T-helper 22 cell (primary cell): Measurements from ENCODE around the gene MMP23B.
"Not testable (repeated sequence)": the region's sequence is repeated elsewhere in the genome, so short reads cannot be mapped to it uniquely, and the experiment has no call there.

Experiments
- DNase-seq: peaks from one replicate; pipeline ENCODE4 v3.0.0-alpha.2; 2020; ENCODE audit warnings: low read depth

Gene MMP23B

GRCh38 chr1:1666526-1666925 lies 34.6 kb downstream of the MMP23B start:
- no peak for DNase-seq

- no peak for DNase-seq
Measured at GRCh38 chr1:1669468-1670440, 37.8 kb downstream of the MMP23B start.

GRCh38 chr1:1670866-1671265 lies 38.9 kb downstream of the MMP23B start:
- no peak for DNase-seq

GRCh38 chr1:1671365-1672119 lies 39.6 kb downstream of the MMP23B start:
- DNase-seq: no peak

- no peak for DNase-seq
Measured at GRCh38 chr1:1672181-1672965, 40.4 kb downstream of the MMP23B start.

- DNase-seq: not testable (repeated sequence)
Measured at GRCh38 chr1:1674806-1675205, 42.8 kb downstream of the MMP23B start.

GRCh38 chr1:1675218-1675617 lies 43.2 kb downstream of the MMP23B start:
- not testable (repeated sequence) for DNase-seq

- DNase-seq: not testable (repeated sequence)
Measured at GRCh38 chr1:1676087-1676486, 44.1 kb downstream of the MMP23B start.

GRCh38 chr1:1677718-1678580 lies 46.0 kb downstream of the MMP23B start:
- no peak for DNase-seq

- no peak for DNase-seq
Measured at GRCh38 chr1:1678581-1679380, 46.8 kb downstream of the MMP23B start.

GRCh38 chr1:1680031-1680911 lies 48.3 kb downstream of the MMP23B start:
- no peak for DNase-seq

GRCh38 chr1:1680912-1681273 lies 48.9 kb downstream of the MMP23B start:
- DNase-seq: no peak

GRCh38 chr1:1683104-1683905 lies 51.3 kb downstream of the MMP23B start:
- DNase-seq: no peak
